HG03469 (cell line): Measurements from ENCODE around the gene ARSG.
"Not testable (repeated sequence)": the region's sequence is repeated elsewhere in the genome, so short reads cannot be mapped to it uniquely, and the experiment has no call there.

Experiments used
- ATAC-seq: cut with Tn5 transposase; IDR thresholded peaks from one replicate; pipeline ENCODE4 v1.9.1; 2021; ENCODE audit warnings: mild to moderate bottlenecking, moderate library complexity, moderate number of reproducible peaks; ENCODE audit not compliant: unreplicated experiment

ARSG gene

GRCh38 chr17:68302666-68303065 is 11.4 kb downstream of the ARSG start:
- ATAC-seq: no peak

GRCh38 chr17:68304706-68305105 is 13.4 kb downstream of the ARSG start:
- ATAC-seq: no peak

GRCh38 chr17:68305142-68305541 is 13.8 kb downstream of the ARSG start:
- no peak for ATAC-seq

GRCh38 chr17:68306819-68307218 is 15.5 kb downstream of the ARSG start:
- no peak for ATAC-seq

GRCh38 chr17:68307443-68307842 is 16.1 kb downstream of the ARSG start:
- ATAC-seq: no peak

GRCh38 chr17:68308486-68308885 is 17.2 kb downstream of the ARSG start:
- ATAC-seq: not testable (repeated sequence)

GRCh38 chr17:68309066-68309670 is 17.9 kb downstream of the ARSG start:
- not testable (repeated sequence) for ATAC-seq

- no peak for ATAC-seq
These were observed 18.9 kb downstream of the ARSG start for GRCh38 chr17:68310152-68310551.

- no peak for ATAC-seq
These were observed 23.7 kb downstream of the ARSG start for GRCh38 chr17:68314916-68315535.

- no peak for ATAC-seq
These were observed 24.6 kb downstream of the ARSG start for GRCh38 chr17:68315930-68316329.

GRCh38 chr17:68317458-68317857 is 26.2 kb downstream of the ARSG start:
- no peak for ATAC-seq

- ATAC-seq: no peak
These were observed 27.1 kb downstream of the ARSG start for GRCh38 chr17:68318103-68318991.

GRCh38 chr17:68319410-68320162 is 28.3 kb downstream of the ARSG start:
- no peak for ATAC-seq

- no peak for ATAC-seq
These were observed 29.1 kb downstream of the ARSG start for GRCh38 chr17:68320311-68320865.

- no peak for ATAC-seq
These were observed 29.8 kb downstream of the ARSG start for GRCh38 chr17:68320943-68321555.

GRCh38 chr17:68321556-68321954 is 30.3 kb downstream of the ARSG start:
- ATAC-seq: no peak

GRCh38 chr17:68322630-68323029 is 31.3 kb downstream of the ARSG start:
- no peak for ATAC-seq

GRCh38 chr17:68324114-68324513 is 32.8 kb downstream of the ARSG start:
- no peak for ATAC-seq

GRCh38 chr17:68324654-68325336 is 33.5 kb downstream of the ARSG start:
- no peak for ATAC-seq

- no peak for ATAC-seq
These were observed 34.7 kb downstream of the ARSG start for GRCh38 chr17:68325961-68326360.
